MCF 10A (cell line): ENCODE results near the gene SLC35G2. TPM values are rescaled to one million over a fixed set of nuclear protein-coding genes. Genes with fewer than 3 reads are reported as not detected.

Source experiments
- BruUV-seq: library from RNA; stranded (reverse); fragments of 400-500 nt; replicated peaks from 2 replicates; lab custom pipeline; 2021; lab: Mats Ljungman, UMichigan
- CTCF ChIA-PET: fragments of 300-600 bp; sonication (Branson Sonifier 250); formaldehyde crosslinking; extraction: SDS; loops from one replicate; lab custom pipeline; 2021; ENCODE audit warnings: antibody characterized with exemption, inconsistent platforms; lab: Yijun Ruan, JAX
- POLR2A ChIA-PET: fragments of 300-600, 350-650 bp; sonication (Branson Sonifier 250); formaldehyde crosslinking; extraction: SDS; loops from one replicate; lab custom pipeline; 2020; ENCODE audit warnings: antibody characterized with exemption, inconsistent platforms; lab: Yijun Ruan, JAX
- DNase-seq: peaks from one replicate; pipeline ENCODE4 v3.0.0-alpha.2; 2018; ENCODE audit not compliant: unreplicated experiment
- H3K27ac Mint-ChIP-seq: one replicate; pipeline ENCODE4 v1.8.0; 2022; ENCODE audit warnings: mild to moderate bottlenecking, low read depth, mixed read lengths; ENCODE audit not compliant: unreplicated experiment
- H3K27me3 Mint-ChIP-seq: one replicate; pipeline ENCODE4 v1.8.0; 2022; ENCODE audit warnings: mixed read lengths; ENCODE audit not compliant: insufficient read depth, unreplicated experiment
- H3K36me3 Mint-ChIP-seq: one replicate; pipeline ENCODE4 v1.8.0; 2022; ENCODE audit warnings: mild to moderate bottlenecking, moderate library complexity, mixed read lengths; ENCODE audit not compliant: insufficient read depth, unreplicated experiment
- H3K4me1 Mint-ChIP-seq: one replicate; pipeline ENCODE4 v1.8.0; 2022; ENCODE audit warnings: mixed read lengths; ENCODE audit not compliant: insufficient read depth, unreplicated experiment
- H3K4me3 Mint-ChIP-seq: one replicate; pipeline ENCODE4 v1.8.0; 2022; ENCODE audit warnings: mild to moderate bottlenecking, moderate library complexity, mixed read lengths; ENCODE audit not compliant: unreplicated experiment
- H3K9me3 Mint-ChIP-seq: one replicate; pipeline ENCODE4 v1.8.0; 2022; ENCODE audit warnings: mixed read lengths; ENCODE audit not compliant: unreplicated experiment
- CTCF ChIP-seq: fragments of 200-600 bp; IDR thresholded peaks from one replicate; pipeline ENCODE4 v1.8.0; 2022; ENCODE audit warnings: antibody characterized with exemption, mild to moderate bottlenecking; ENCODE audit not compliant: unreplicated experiment
- intact Hi-C: fragments of 100-400 bp; cut with micrococcal nuclease; formaldehyde crosslinking; loops from 2 replicates; pipeline ENCODE4 v1.14.1; 2022
- total RNA-seq: library from RNA; stranded (reverse); gene quantifications from 2 replicates; pipeline ENCODE4 v1.2.3, GENCODE V29; 2022

Gene SLC35G2
- total RNA-seq, 1 experiment from 2014 or later, result 7.6 TPM

DNA sequence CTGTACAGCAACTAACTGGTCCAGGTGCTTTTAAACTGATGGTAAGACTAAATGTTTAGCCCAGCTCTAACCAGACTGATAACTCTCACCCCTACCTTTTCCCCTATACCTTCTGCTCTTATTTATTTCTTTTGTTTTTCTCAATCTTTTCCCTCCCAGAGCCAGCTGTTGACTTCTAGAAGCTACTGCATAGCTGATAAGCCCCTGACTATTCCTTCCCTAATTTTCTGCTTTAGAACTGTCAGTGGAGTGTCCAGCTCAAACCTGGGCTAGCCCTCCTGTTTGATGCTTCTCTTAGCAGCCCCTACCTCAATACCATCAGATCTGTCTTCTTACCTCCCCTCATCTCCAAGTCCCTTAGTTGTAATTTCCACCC, 20.6 kb downstream of the SLC35G2 start:
- Mint-ChIP-seq H3K36me3 (peaks cover 15% of the 10 kb centered on the region), H3K27me3 (no peaks in the 10 kb centered on the region), H3K27ac (peak overlapping the region; percentile 28), H3K4me3 (no peak overlapping the region), H3K9me3 (no peaks in the 10 kb centered on the region), H3K4me1 (peaks cover 38% of the 10 kb centered on the region)
- POLR2A ChIA-PET, result interaction anchor here (0.6 to 1.5 kb wide), 6 partner anchors 12 to 187 kb away, joined by 3 to 5 read pairs (median 3); partner anchors contain the start of gene NCK1
- intact Hi-C loops, result no loop called here
- no peak for TF ChIP-seq CTCF
- CTCF ChIA-PET, result interaction anchor here (0.6 to 1.1 kb wide), 6 partner anchors 24 to 181 kb away, joined by 3 to 9 read pairs (median 4); partner anchors contain the start of gene STAG1
- DNase-seq, result no peak
- no TSS peak for BruUV-seq

- Mint-ChIP-seq H3K27me3 (no peaks in the 10 kb centered on the region), H3K9me3 (no peaks in the 10 kb centered on the region), H3K4me1 (peaks cover 33% of the 10 kb centered on the region), H3K4me3 (no peak overlapping the region), H3K36me3 (peaks cover 15% of the 10 kb centered on the region), H3K27ac (peak overlapping the region; percentile 28)
- POLR2A ChIA-PET, result interaction anchor here (0.6 to 1.4 kb wide), 2 partner anchors 9 to 270 kb away, joined by 3 read pairs; no protein-coding TSS in a partner anchor
- CTCF ChIA-PET, result interaction anchor here (0.6 to 1.1 kb wide), 5 partner anchors 23 to 181 kb away, joined by 3 to 9 read pairs (median 4); partner anchors contain the start of gene STAG1
- DNase-seq, result no peak
- intact Hi-C loops, result no loop called here
- no TSS peak for BruUV-seq
- TF ChIP-seq CTCF, result no peak
Measured at GRCh38 chr3:136840252-136840651, 21.3 kb downstream of the SLC35G2 start.

GRCh38 chr3:136842294-136842693, 23.4 kb downstream of the SLC35G2 start:
- no peak overlapping the region for H3K4me3 Mint-ChIP-seq
- no peak for DNase-seq
- no peaks in the 10 kb centered on the region for H3K9me3 Mint-ChIP-seq
- CTCF ChIA-PET, result interaction anchor here (2.4 kb wide), 1 partner anchor 451 kb away, joined by 7 read pairs; no protein-coding TSS in a partner anchor
- no peaks in the 10 kb centered on the region for H3K27me3 Mint-ChIP-seq
- peaks cover 22% of the 10 kb centered on the region for H3K36me3 Mint-ChIP-seq
- POLR2A ChIA-PET, result interaction anchor here (2.2 kb wide), 1 partner anchor 19 kb away, joined by 9 read pairs; the partner anchor contains the start of gene NCK1
- intact Hi-C loops, result no loop called here
- H3K27ac Mint-ChIP-seq, result no peak overlapping the region
- peaks cover 20% of the 10 kb centered on the region for H3K4me1 Mint-ChIP-seq
- TF ChIP-seq CTCF, result no peak
- no TSS peak for BruUV-seq

DNA sequence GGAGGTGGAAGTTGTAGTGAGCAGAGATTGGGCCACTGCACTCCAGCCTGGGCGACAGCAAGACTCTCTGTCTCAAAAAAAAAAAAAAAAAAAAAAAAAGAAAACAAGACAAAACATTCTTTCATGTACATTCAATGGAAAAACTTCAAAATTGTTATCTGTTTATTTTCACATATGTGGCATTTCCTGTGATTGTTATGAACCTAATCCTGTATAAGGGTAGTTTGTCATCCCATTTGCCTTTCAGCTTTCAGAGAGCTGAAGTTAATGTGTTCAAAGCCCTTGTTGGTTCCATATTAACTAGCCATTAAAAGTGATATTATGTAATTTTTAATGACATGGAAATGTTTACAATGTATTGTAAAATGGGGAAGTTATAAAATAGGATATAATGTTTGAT, 25.8 kb downstream of the SLC35G2 start:
- H3K9me3 Mint-ChIP-seq, result no peaks in the 10 kb centered on the region
- TF ChIP-seq CTCF, result no peak
- H3K27me3 Mint-ChIP-seq, result no peaks in the 10 kb centered on the region
- intact Hi-C loops, result no loop called here
- ChIA-PET POLR2A (interaction anchor here (1.1 kb wide), 1 partner anchor 15 kb away, joined by 4 read pairs; no protein-coding TSS in a partner anchor), CTCF (interaction anchor here (0.7 to 1.0 kb wide), 4 partner anchors 14 to 170 kb away, joined by 3 to 5 read pairs (median 4); no protein-coding TSS in a partner anchor)
- DNase-seq, result no peak
- BruUV-seq, result no TSS peak
- no peak overlapping the region for H3K27ac Mint-ChIP-seq
- peaks cover 22% of the 10 kb centered on the region for H3K36me3 Mint-ChIP-seq
- H3K4me1 Mint-ChIP-seq, result peaks cover 3% of the 10 kb centered on the region
- H3K4me3 Mint-ChIP-seq, result no peak overlapping the region
